ENCODE measurements around the gene RAB7B. TPM values are rescaled to one million over a fixed set of nuclear protein-coding genes. Genes with fewer than 3 reads are reported as not detected.
"Not testable (repeated sequence)": the region's sequence is repeated elsewhere in the genome, so short reads cannot be mapped to it uniquely, and the experiment has no call there.

Gene RAB7B
- total RNA-seq, 1 donor from 2014 or later: not detected

DNA sequence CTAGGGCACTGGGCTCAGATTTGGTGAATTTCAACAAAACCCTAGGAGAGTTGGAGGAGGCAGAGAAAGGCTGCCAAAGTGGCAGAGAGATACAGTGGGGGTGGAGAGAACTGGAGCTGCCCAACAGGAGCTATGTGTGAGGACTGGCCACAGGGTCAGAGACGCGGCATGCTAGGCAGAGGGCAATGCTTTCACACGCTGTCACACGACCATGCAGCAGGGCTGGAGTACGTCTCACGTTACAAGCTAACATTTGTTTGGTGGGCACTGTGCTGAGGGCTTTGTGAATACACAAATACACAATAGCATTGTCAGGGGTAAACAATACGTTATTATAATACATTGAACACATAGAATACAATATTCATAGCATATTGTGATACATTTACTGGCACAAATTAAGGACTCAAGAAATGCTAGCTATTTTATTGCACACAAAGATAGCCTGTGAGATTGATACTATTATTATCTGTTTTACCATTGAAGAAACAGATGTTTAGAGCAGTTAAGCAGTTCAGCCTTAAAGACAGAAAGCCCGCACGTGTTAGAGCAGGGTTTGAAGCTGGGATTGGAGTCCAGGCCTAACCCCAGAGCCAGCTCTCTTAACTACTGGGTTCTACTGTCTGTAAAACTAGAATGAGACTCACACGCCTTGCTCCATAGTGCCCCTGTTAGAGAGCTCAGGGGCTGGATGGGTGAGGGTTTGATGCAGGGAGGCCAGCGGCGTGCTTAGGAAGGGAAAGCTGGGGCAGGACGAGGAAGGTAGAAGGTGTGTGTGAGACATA is 4.5 kb downstream of the RAB7B start:
- intact Hi-C loops (cut with micrococcal nuclease): no loop called here

DNA sequence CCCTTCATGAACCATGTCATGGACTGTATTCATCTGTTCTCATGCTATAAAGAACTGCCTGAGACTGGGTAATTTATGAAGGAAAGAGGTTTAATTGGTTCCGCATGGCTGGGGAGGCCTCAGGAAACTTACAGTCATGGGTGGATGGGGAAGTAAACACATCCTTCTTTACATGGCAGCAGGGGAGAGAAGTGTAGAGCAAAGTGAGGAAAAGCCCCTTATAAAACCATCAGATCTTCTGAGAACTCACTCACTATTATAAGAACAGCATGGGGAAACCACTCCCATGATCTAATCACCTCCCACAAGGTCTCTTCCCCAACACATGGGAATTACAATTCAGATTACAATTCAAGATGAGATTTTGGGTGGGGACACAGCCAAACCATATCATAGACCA is 6.6 kb downstream of the RAB7B start:
- intact Hi-C loops (cut with micrococcal nuclease): not testable (repeated sequence)

DNA sequence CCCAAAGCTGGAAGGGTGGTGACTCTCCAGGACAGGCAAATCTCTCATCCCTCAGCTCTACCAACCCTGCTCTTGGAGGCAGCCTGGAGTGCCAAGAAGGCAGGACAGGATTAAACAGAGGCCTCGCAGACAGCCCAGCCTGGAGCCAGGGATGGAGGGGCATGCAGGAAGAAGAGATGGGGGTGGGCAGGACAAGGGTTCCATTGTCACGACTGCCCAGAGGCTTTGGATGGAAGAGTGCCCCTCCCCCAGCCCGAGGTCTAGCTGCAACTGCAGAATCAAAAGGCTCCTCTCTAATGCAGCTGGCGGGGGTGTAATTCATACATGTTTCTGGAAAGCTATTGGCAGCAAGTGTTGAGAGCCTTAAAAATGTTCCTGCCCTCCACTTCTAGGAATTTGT is 8.8 kb downstream of the RAB7B start:
- intact Hi-C loops (cut with micrococcal nuclease): no loop called here

DNA sequence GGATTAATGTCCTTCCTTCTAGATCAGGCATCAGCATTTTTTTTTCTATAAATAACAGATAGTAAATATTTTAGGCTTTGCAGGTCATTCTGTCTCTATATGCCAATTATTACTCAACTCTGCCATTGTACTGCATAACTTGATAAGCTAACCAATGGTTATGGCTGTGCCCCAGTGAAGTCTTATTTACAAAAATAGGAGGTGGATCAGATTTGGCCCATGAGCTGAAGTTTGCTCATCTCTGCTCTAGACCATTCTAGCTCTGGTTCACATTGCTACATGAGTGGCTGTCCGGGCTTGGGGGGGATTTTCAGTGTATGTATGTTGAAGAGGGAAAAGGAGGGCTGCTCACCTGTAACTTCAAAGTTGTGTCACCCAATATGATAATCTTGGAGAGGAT is 10.1 kb downstream of the RAB7B start:
- intact Hi-C loops (cut with micrococcal nuclease): no loop called here

DNA sequence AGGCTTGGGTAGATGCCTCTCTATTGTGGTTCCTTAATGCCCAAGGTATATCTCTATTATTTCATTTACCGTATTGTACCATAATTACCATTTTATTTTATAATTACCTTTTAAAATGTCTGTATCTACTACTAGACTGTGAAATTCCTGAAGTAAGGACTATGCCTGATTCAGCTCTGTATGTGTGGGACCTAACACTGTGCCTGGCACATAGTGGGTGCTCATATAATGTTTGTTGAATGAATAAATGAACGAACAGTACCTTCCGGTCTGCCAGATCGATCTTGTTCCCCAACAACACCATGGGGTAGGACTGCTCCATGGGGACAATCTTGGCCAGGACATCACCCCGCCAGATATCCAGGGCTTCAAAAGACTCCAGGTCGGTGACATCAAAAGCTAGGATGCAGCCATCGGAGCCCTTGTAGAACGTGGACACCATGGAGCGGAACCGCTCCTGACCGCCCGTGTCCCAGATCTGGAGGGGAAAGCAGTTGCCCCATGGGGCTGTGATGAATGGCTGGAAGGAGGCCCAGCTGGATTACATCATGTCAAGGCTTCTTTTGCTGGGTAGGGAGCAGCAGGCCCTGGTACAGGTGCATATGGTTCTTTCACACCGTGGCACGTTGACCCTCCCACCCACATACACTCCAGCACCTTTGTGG is 10.8 kb downstream of the RAB7B start:
- intact Hi-C loops (cut with micrococcal nuclease): no loop called here

DNA sequence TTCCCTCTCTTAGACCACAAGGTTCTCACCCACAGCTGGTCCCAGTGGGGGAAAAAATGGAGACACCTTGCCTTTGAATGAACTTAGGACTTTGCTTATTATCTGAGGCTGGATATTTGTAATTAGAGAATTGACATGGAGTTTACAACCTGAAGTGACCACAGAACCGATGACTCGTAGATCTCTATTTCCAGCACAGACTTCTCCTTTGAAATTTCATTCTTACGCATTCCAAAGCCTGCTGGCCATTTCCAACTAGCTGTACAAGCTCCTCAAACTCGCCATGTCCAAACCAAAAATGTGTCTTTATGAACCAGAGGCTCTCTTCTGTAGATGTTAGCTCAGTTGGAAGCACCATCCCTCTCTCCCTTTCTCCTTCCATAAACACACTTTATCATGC is 12.0 kb downstream of the RAB7B start:
- intact Hi-C loops (cut with micrococcal nuclease): no loop called here

DNA sequence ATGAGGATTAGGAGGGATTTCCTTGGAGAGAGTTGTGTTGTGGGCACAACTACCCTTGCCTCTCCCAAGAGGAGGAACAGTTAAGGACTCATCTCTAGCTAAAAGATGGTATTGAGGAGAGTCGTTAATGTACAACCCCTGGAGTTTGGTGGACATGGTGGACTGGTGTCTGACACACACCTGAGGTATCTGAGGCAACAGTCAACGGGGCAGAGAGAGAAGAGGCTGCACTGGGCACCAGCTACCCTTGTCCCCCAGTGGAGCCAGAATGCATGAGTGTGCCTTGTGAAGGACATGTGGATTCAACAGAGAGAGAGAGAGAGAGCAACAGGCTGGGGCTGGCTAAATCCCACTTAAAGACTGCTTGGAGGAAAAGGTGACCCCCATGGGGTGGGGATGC is 13.0 kb downstream of the RAB7B start:
- intact Hi-C loops (cut with micrococcal nuclease): no loop called here

DNA sequence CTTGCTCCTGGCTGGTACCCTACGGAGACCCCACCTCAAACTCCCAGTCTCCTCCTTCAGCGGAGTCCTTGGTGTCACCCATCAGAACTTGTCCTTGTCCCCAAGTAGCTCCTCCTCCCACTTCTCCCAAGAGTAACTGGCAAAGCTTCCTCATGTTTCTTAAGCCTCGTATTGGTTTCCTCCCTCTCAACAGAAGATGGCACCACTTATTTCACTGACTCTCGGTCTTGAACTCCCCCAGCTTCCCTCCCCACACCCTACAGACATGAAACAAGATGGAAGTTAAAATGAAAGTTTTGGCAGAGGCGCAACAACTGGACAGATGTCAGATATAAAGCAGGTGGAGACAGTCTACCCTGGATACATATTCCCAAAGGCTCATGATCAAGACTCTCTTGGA is 13.4 kb downstream of the RAB7B start:
- intact Hi-C loops (cut with micrococcal nuclease): no loop called here

DNA sequence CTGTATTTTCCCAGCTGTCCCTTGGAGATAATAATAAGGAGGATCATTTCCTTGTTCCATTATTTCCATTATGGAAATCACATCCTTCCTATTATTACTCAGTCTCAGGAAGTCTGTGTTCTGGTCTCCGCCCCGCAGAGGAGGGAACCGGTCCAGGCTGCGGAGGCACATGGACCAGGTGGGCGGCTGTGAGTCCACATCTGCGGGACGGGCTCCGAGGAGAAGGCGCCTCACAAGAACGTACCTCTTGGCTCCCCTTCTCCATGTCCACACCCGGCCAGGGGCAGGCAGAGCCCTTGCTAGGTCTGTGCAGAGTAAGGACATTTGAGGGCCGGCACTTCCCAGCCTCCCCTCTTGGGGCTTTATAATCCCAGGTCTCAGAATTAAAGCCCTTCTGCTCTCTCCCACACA is 14.6 kb downstream of the RAB7B start:
- intact Hi-C loops (cut with micrococcal nuclease): no loop called here

DNA sequence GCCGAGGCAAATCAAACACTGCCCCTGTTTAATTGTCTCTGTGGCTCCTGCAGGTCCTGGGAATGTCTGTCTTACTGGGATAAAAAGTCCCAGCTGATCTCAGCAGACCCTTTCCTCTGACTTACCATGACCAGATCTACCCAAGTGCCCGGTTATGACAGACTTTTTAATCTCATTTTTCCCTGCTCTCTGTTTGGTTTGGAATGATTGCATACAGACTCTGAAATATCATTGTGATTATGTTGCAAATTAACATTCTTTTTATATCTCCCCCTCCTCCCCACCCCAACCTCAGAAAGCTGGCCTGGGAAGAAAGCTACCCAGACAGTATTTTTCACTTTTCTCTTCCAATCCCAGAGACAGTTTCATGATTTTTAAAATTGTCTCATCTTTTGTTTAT is 16.3 kb downstream of the RAB7B start:
- intact Hi-C loops (cut with micrococcal nuclease): no loop called here

DNA sequence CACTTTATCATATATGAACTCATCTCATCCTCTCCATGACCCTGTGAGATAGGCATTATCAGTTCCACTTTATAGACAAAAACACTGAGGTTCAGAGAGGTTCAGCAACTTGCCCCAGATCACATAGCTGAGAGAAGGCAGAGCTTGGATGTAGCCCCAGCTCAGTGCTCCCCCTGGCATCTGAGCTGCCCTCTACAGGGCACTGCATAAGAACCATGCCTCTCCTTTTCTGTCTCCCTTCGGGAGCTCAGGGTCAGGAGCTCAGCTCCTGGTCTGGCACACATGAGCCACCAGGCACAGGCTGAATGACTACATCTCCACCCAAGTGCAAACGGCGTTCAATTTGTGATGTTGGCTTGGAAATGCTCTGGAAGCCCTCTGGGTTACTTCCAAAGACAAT is 16.9 kb downstream of the RAB7B start:
- intact Hi-C loops (cut with micrococcal nuclease): no loop called here

DNA sequence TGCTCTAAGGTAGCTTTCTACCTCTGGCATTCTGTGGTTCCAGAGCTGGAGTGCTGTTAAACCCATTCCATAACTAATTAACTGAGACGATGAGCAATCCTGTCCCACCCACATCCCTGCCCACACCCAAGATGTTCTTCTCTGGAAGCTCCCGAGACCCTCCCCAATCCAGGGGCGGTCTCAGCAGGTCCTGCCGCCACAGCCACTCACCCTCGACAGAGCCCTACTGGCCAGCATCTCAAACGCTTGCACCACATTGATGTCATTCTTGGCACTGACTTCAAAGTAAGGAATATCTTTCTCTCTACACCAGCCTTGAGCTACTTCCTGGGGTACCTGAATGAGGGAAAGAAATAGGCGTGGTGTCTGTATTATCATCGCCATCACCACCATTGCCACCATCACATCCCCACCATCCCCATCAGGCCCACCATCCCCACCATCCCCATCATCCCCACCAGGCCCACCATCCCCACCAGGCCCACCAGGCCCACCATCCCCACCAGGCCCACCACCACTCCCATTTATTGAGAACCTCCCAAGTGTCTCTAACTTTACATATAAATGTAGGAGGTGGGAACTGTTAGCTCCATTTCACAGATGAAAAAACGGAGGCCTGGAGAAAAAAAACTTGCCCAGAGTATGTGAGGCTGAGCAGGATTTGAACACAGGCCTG is 17.7 kb downstream of the RAB7B start:
- intact Hi-C loops (cut with micrococcal nuclease): no loop called here

DNA sequence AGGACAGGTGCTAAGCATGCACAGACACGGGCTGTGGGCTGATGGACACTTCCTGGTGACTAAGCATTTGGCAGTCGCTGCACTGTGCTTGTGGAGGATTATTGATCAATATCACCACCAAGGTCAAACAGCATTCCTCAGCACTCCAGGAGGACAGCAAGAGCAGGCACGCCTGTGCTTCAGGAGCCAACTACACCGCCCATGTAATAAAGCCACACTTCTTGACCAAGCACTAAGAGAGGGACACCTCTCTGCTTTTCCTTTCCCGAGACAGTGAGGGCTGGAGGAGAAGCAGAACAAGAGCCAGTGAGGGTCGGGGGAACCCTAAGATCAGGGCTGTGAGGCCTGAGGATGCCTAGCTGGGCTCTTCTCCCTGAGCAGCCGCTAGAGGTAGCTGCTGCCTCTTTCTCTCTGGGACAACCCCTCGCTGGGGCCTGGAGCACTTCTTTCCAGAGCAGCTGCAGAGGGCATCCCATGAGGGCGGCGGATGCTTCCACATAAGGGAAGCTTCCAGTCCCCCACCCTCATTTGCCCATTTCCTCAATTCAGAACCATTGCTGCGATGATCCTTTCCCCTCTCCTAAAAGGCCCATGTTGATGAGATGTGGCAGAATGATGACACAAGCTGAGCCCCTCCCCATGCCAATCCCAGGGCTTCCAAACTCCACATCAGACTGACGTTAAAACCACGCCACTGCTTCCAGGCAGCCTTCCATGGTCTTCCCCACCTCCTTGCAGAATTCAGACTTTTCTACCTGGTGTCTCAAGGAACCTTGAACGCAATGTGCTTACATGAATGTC is 19.1 kb downstream of the RAB7B start:
- intact Hi-C loops (cut with micrococcal nuclease): loop anchor here (1.0 kb wide), 1 partner anchor 122 kb away; no protein-coding TSS in a partner anchor

DNA sequence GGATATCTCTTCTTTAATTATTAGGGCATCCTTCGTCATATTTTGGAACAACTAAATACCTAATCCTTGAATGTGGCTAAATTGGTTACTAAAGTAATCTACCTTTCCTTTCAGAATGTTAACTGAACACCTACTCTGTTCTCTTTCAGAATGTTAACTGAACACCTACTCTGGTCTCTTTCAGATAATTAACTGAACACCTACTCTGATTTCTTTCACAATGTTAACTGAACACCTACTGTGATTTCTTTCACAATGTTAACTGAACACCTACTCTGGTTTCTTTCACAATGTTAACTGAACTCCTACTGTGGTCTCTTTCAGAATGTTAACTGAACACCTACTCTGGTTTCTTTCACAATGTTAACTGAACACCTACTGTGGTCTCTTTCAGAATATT is 21.9 kb downstream of the RAB7B start:
- intact Hi-C loops (cut with micrococcal nuclease): no loop called here

DNA sequence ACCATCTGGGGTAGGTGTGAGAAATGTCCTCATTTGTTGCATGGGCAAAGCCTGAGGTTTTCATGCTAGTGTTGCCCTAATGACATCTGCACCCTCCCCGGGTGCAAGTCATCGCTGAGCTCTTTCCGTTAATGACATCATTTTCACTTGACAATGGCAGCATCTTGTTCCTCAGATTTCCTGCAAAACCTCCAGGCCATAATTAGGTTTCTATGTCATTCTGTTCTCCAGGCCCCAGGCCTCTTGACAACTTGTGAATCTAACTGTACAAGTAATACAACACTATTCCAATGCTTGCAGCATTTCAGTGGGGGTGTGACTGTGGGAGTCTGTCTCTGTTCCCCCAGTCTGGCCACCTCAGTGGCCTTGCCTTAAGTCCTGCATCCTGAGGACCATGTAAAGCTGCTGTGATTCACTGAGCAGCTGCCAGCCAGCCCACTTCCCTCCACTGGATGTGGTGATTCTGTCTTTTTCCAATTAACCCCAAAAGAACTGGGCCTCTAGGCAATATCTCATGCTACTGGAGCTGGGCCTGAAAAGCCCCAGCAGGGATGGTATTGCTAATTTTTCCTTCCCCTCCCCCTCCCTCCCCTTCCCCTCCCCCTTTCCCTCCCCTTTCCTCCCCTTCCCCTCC is 22.8 kb downstream of the RAB7B start:
- intact Hi-C loops (cut with micrococcal nuclease): no loop called here

DNA sequence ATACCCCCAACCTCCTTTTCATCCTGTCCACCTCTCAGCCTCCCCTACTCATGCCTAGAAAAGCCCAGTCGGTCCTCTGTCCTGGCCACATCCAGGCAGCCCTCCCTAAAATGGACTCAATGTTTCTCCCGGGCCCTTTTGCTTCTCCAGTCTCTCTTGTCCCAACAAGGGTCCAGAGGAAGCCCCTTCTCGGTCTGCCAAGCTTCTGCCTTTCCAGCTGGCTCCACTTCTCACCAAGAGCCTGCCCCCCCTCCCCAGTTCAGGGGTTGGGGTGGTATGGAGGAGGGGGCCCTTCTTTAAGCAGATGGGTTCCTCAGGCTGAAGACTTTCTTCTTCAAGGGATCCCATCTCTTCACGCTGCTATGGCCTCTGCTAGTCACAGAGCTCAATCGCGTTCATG is 23.9 kb downstream of the RAB7B start:
- intact Hi-C loops (cut with micrococcal nuclease): no loop called here

DNA sequence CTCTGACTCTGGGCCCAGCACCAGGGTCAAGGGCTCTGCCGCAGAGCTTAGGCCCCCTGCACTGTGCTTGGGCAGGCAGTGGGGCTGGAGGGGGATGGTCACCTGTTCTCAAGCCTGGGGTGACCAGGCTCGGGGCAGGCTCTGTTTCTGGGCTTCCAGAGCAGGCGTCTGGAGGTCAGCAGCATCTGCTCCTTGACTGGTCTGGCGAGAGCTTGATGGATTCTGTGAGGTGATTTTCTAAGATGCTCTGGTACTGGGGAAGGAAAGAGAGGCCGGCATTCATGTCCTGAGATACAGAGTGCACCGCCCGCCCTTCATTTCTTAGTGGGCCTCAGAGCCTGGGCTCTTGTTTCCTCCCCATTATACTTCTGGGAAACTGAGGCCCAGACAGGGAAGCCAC is 24.5 kb downstream of the RAB7B start:
- intact Hi-C loops (cut with micrococcal nuclease): no loop called here

DNA sequence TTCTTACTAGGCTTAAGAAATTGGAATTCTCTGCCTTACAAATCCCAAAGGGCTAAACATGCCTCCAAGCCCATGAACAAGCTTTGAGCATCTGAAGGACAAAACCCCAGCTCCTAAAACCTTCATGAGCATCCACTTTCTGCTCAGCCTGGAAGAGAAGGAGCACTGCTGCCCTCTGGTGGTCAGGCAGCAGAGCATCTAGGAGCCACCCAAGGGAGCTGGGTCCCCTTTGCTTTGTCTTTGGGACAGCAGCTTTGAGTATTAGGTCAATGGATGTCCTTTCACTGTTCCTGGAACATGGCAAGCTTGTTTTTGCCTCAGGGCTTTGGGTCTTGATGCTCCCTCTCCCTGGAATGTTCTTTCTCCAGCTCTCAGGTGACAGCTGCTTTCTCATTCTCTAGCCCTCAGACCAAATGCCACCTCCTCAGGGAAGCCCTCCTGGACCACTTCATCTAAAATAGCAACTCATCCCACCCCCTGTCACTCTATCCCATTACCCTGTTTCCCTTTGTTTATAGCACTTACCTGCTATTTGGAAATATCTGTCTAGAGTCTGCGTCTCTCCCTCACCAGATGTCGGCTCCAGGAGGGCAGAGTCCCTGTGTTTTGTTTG is 25.7 kb downstream of the RAB7B start:
- intact Hi-C loops (cut with micrococcal nuclease): loop anchor here (1.0 kb wide), 2 partner anchors 58 to 186 kb away; no protein-coding TSS in a partner anchor

DNA sequence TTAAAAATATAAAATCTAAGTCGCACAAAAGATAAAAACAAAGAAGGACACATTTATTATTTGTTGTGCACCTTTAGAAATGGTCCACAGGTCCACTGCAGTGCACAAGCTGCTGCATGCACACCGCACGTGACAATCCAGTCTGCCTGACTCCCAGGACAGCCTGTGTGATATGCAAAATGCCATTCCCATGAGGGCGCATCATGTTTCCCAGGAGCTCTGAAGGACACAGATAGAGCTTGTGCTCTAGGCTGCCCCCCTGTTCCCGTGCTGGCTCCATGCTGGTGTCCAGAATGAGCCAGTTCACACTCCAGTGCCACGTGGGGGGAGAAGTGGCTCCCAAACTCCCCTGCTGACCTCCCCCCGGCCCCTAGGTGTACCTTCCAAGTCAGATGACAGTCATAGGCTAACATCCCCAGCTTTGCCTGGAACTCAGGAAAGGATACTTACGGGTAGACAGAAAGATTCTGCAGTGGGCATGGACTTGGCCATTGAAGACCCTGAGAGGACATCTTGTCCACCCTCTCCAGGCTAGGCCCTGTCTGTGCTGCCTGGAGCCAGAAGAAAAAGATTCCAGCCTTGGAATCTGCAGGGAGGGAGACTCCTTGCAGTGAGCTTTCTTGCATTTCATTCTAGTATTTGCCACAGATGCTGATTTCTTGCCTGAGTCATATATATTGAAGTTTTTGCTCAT is 26.3 kb downstream of the RAB7B start:
- intact Hi-C loops (cut with micrococcal nuclease): loop anchor here (1.0 kb wide), 2 partner anchors 58 to 186 kb away; no protein-coding TSS in a partner anchor

DNA sequence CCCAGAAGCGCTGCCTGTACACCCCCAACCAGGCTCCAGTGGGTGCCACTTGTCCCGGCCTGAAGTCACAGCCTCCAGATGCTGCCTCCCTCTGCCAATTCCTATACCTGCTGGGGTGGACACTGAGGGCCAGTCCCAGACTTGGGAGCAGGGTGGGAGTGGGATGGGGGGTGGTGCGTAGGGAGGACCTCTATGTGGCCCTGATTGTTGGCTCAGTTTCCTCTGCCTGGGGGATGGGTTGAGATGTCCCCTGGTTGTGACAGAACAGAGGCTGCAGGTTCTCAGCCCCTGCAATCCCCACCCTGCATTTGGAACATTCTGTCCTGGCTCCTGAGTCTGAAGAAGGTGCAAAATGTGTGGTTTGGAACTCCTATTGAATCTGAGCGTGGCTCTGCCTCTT is 27.2 kb downstream of the RAB7B start:
- intact Hi-C loops (cut with micrococcal nuclease): no loop called here

Measured in T-helper 2 cell treated with Interferon-gamma antibody and Interleukin-4, amounts not matched to agents 100 ng/mL and 5 ng/mL, for 36 hours (primary cell).